GM12878 (cell line): Measurements from ENCODE around the gene PRPF6. TPM values are rescaled to one million over a fixed set of nuclear protein-coding genes. Genes with fewer than 3 reads are reported as not detected.

ENCODE experiments used
- CEBPB ChIP-seq, 2 experiments: fragments of 150-350 bp in 1 of 2; IDR thresholded peaks; 2 replicates each; pipeline ENCODE4 v1.6.1; 2012 to 2014; ENCODE audit warnings: low read depth in 2 of 2, low read length in 2 of 2, borderline replicate concordance in 1 of 2, inconsistent platforms in 1 of 2
- CHD2 ChIP-seq: IDR thresholded peaks from 2 replicates; pipeline ENCODE4 v1.6.1; 2011; ENCODE audit warnings: low read depth, low read length, improper control_type of control experiment, borderline replicate concordance
- CTCF ChIP-seq, 3 experiments: IDR thresholded peaks in 2 of 3; conservative IDR thresholded peaks in 1 of 3; 2 replicates each; pipeline ENCODE4 v1.5.1; 2011; ENCODE audit warnings: low read depth in 3 of 3, low read length in 3 of 3, mild to moderate bottlenecking in 3 of 3, control low read depth in 2 of 3, moderate library complexity in 2 of 3, inconsistent platforms in 1 of 3, mixed read lengths in 1 of 3; ENCODE audit not compliant: control insufficient read depth in 2 of 3, insufficient read depth in 1 of 3; ENCODE audit errors: extremely low read depth in 1 of 3
- E2F4 ChIP-seq: IDR thresholded peaks from 2 replicates; pipeline ENCODE4 v1.6.1; 2012; ENCODE audit warnings: low read depth, low read length, improper control_type of control experiment
- E2F8 ChIP-seq: fragments of 450-650 bp; IDR thresholded peaks from 2 replicates; pipeline ENCODE4 v1.6.1; 2018; ENCODE audit warnings: mild to moderate bottlenecking, low read depth, moderate library complexity; ENCODE audit not compliant: partially characterized antibody
- GABPA ChIP-seq: IDR thresholded peaks from 2 replicates; pipeline ENCODE4 v1.6.1; 2014; ENCODE audit warnings: antibody characterized with exemption, low read depth, mild to moderate bottlenecking, inconsistent platforms
- HDGF ChIP-seq: fragments of 450-650 bp; IDR thresholded peaks from 2 replicates; pipeline ENCODE4 v1.6.1; 2016; ENCODE audit warnings: antibody characterized with exemption
- MEF2A ChIP-seq: IDR thresholded peaks from 2 replicates; pipeline ENCODE4 v1.6.1; 2011; ENCODE audit warnings: low read depth, mild to moderate bottlenecking, low read length, moderate library complexity; ENCODE audit not compliant: insufficient read depth
- POLR2AphosphoS2 ChIP-seq: IDR thresholded peaks from 2 replicates; pipeline ENCODE4 v1.6.1; 2011; ENCODE audit warnings: low read depth, mild to moderate bottlenecking, low read length, improper control_type of control experiment, moderate library complexity
- ZBED1 ChIP-seq: IDR thresholded peaks from 2 replicates; pipeline ENCODE4 v1.6.1; 2016; ENCODE audit warnings: borderline replicate concordance
- ZZZ3 ChIP-seq: IDR thresholded peaks from 2 replicates; pipeline ENCODE4 v1.6.1; 2011; ENCODE audit warnings: low read depth; ENCODE audit not compliant: control insufficient read depth, insufficient read length
- polyA plus RNA-seq, 11 experiments: library from polyadenylated mRNA; depleted of rRNA in 4 of 11; unstranded in 6 of 11; stranded (reverse) in 5 of 11; fragments of >200 nt; fragmentation: Nextera tagmentation in 4 of 11; fragmentation: Illumina TruSeq in 1 of 11; extraction: Ambion mirVana in 4 of 11; extraction: Trizol in 1 of 11; gene quantifications; 1 replicate in 1 of 11; 2 replicates in 10 of 11; pipeline versions ENCODE4 v1.2.1 to v1.2.3, GENCODE V29; 2011 to 2016; ENCODE audit warnings: inconsistent platforms in 2 of 11, missing spikeins in 2 of 11, low read depth in 1 of 11
- total RNA-seq, 4 experiments: library from RNA; depleted of rRNA in 3 of 4; stranded (reverse); fragments of >200 nt in 3 of 4; fragmentation: Illumina TruSeq in 1 of 4; extraction: Trizol in 1 of 4; gene quantifications; 2 replicates each; pipeline versions ENCODE4 v1.2.1 to v1.2.3, GENCODE V29; 2013 to 2021
- TF ChIP-seq, protein P1 (sequence below): fragments of 450-650 bp; IDR thresholded peaks from 2 replicates; pipeline ENCODE4 v1.6.1; 2017; ENCODE audit warnings: mild to moderate bottlenecking, moderate library complexity
- TF ChIP-seq, protein P2 (sequence below): IDR thresholded peaks from 2 replicates; pipeline ENCODE4 v1.6.1; 2011; ENCODE audit warnings: low read depth, mild to moderate bottlenecking, low read length, moderate library complexity, borderline replicate concordance; ENCODE audit errors: extremely low read depth
- TF ChIP-seq, protein P3 (sequence below): IDR thresholded peaks from 2 replicates; pipeline ENCODE4 v1.6.1; 2011; ENCODE audit warnings: mild to moderate bottlenecking, low read depth, low read length, moderate library complexity; ENCODE audit not compliant: insufficient replicate concordance

The PRPF6 gene
- total and polyA plus RNA-seq, 10 of the 15 experiments (the other 5 are each of a cell fraction or from before 2014, with no cell fraction given), result 5.0 to 102 (median 71.3) TPM

- TF ChIP-seq, protein P1, sequence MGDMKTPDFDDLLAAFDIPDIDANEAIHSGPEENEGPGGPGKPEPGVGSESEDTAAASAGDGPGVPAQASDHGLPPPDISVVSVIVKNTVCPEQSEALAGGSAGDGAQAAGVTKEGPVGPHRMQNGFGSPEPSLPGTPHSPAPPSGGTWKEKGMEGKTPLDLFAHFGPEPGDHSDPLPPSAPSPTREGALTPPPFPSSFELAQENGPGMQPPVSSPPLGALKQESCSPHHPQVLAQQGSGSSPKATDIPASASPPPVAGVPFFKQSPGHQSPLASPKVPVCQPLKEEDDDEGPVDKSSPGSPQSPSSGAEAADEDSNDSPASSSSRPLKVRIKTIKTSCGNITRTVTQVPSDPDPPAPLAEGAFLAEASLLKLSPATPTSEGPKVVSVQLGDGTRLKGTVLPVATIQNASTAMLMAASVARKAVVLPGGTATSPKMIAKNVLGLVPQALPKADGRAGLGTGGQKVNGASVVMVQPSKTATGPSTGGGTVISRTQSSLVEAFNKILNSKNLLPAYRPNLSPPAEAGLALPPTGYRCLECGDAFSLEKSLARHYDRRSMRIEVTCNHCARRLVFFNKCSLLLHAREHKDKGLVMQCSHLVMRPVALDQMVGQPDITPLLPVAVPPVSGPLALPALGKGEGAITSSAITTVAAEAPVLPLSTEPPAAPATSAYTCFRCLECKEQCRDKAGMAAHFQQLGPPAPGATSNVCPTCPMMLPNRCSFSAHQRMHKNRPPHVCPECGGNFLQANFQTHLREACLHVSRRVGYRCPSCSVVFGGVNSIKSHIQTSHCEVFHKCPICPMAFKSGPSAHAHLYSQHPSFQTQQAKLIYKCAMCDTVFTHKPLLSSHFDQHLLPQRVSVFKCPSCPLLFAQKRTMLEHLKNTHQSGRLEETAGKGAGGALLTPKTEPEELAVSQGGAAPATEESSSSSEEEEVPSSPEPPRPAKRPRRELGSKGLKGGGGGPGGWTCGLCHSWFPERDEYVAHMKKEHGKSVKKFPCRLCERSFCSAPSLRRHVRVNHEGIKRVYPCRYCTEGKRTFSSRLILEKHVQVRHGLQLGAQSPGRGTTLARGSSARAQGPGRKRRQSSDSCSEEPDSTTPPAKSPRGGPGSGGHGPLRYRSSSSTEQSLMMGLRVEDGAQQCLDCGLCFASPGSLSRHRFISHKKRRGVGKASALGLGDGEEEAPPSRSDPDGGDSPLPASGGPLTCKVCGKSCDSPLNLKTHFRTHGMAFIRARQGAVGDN, result no peak
- TF ChIP-seq HDGF, result 0 out of 2 replicates have a peak, but pooled peaks have one; percentile 71
- TF ChIP-seq ZZZ3, result no peak
- no peak for TF ChIP-seq GABPA
- no peak; a peak in 1 of 6 replicates for TF ChIP-seq CTCF (IDR thresholded peaks at IDR 0.05 in 2 of 3, conservative IDR thresholded peaks at IDR 0.05 in 1 of 3; ENCODE audit: control insufficient read depth in 2 of 3, extremely low read depth in 1 of 3, insufficient read depth in 1 of 3, low read depth in 3 of 3, low read length in 3 of 3)
- TF ChIP-seq CEBPB (IDR thresholded peaks at IDR 0.05; ENCODE audit: borderline replicate concordance in 1 of 2, low read depth in 2 of 2, low read length in 2 of 2), result no peak
- TF ChIP-seq ZBED1, result peak; percentile 67; the same call in 1 of the 2 replicates
- 0 out of 2 replicates have a peak, but pooled peaks have one; percentile 20 for TF ChIP-seq MEF2A
- 0 out of 2 replicates have a peak, but pooled peaks have one; percentile 55 for TF ChIP-seq POLR2AphosphoS2
- no peak for TF ChIP-seq E2F8
- no peak for TF ChIP-seq E2F4
- TF ChIP-seq, protein P2, sequence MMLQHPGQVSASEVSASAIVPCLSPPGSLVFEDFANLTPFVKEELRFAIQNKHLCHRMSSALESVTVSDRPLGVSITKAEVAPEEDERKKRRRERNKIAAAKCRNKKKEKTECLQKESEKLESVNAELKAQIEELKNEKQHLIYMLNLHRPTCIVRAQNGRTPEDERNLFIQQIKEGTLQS, result no peak
- no peak for TF ChIP-seq CHD2
- TF ChIP-seq, protein P3, sequence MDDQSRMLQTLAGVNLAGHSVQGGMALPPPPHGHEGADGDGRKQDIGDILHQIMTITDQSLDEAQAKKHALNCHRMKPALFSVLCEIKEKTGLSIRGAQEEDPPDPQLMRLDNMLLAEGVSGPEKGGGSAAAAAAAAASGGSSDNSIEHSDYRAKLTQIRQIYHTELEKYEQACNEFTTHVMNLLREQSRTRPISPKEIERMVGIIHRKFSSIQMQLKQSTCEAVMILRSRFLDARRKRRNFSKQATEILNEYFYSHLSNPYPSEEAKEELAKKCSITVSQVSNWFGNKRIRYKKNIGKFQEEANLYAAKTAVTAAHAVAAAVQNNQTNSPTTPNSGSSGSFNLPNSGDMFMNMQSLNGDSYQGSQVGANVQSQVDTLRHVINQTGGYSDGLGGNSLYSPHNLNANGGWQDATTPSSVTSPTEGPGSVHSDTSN, result no peak
These were observed 1.2 kb upstream of the PRPF6 start, which contains the start of gene SAMD10 (continued) for GRCh38 chr20:63979557-63980316.
